NCI-H345 treated with DMSO at 0.1 percent for 48 hours (cell line): ENCODE results near the gene GIT1.
A peak's percentile ranks its signal among the peaks of the same experiment; 100 is the strongest.

ENCODE experiments used
- DNase-seq: peaks from one replicate; lab custom pipeline; 2025; ENCODE audit not compliant: unreplicated experiment; lab: John Stamatoyannopoulos, UW

Gene GIT1

DNA sequence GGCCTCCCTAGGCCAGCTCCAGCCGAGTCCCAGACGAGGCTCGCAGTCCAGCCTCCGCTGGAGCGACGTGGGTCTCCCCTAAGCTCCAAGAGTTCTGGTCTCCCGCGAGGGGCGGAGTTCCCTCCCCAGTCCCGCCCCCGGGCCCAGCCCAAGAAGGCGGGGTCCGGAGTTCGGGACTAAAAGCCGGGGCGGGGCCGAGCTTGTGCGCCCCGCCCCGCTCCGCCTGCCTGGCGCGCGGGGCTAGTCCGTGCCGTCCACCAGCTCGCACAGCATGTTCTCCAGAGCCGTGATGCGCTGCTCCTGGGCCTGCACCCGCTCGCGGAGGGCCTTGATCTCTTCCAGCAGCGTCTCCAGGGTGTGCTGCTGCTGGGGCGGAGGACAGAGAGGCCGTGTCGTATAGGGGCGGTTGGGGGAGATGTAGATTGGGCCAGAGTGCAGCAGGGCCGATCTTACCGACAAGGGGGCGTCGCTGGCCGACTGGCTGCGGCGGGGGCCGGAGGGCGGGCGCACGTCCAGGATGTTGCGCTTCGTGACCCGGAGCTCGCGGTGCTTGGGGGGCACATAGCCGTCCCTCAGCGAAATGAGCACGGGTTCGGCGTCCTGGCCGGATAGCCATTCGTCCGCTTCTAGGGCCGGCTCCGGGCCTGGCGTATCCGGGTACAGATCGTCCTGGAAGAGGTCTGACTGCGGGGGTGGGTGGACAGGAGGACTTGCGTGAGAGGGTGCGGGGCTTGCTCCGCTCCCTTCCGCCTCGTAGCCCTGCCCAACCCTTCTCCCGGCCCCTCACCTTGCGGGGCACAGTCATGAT, 26.2 kb upstream of the GIT1 start:
- DNase-seq = peak; percentile 67

DNA sequence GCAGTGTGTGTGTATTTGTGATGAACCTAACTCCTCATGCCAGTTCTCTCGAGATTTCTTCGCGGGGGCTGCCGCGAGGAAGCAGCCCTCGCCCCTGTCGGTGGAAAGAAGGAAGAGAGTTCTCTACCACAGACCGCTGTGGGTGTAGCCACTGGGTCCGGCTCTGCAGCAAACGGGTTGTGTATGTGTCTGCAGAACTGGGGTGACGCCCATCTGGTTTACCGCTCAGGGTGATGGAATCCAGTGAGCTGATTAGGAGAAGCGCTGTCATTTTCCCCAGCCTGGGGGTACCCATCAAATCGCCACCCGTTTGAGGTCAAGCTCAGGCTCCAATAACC, 25.6 kb upstream of the GIT1 start:
- DNase-seq = no peak

- DNase-seq = no peak
Observed at GRCh38 chr17:29614349-29615047, 25.1 kb upstream of the GIT1 start.

- no peak for DNase-seq
Observed at GRCh38 chr17:29613856-29614255, 24.4 kb upstream of the GIT1 start.

DNA sequence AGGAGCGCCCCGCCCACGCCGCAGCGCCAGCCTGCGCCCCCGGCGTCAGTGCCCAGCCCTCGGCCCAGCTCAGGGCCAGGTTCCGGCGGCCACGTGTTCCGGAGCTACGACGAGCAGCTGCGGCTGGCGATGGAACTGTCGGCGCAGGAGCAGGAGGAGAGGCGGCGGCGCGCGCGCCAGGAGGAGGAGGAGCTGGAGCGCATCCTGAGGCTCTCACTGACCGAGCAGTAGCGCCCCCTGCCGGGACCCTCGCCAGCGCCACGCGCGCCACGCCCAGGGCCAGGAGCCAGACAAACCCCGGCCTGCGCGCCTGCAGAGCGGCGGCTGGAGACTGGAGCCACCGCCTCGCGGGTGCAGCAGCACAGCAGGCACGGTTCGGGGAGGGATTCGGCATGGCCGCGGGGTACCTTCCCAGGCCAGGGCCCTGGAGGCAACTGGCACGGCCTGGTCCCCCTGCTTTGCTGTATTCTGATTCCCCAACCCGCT, 23.9 kb upstream of the GIT1 start:
- DNase-seq = no peak

GRCh38 chr17:29612404-29613280, 23.2 kb upstream of the GIT1 start:
- no peak for DNase-seq

DNA sequence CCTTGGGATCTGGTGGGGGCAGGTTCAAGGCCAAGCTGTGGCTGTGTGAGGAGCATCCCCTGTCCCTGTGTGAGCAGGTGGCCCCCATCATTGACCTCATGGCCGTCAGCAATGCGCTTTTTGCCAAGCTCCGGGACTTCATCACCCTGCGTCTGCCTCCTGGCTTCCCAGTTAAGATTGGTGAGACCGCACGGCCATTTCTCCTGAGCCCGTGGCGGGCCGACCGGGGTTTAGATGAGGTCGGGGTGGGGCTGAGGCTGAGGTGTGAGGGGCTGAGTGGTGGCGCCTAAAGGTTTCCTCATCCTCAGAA, 22.6 kb upstream of the GIT1 start:
- no peak for DNase-seq

DNA sequence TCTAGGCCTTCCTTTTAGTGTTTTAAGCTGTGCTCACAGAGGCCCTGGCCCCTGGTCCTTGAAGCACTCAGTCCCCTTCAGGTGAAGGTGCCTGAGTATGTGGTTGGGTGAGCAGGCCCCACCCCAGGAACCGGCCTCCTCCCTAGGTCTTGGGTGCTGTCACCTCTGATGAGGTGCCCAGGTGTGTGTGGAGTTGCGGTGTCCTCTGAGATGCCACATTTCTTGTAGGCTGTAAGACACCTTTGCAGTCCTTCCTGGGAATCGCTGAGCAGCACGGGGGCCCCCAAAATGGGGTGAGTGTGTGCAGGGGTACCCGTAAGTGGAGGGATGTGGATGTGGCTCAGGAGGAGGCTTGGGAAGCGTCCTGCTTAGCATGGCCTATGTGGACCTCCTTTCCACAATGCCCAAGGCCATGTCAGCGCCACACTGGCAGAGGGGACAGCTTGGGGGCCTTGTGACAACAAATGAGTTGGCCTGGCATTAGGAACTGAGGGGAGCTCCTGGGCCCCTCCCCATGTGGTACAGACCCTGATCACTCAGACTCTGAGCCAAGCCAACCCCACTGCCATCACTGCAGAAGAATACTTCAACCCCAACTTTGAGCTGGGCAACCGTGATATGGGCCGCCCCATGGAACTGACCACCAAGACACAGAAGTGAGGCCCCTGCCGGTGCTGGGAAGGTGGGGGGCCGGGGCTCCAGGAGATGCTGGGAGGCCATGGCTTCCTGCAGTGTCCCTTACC, 22.1 kb upstream of the GIT1 start:
- DNase-seq = no peak

GRCh38 chr17:29610395-29610794, 20.9 kb upstream of the GIT1 start:
- no peak for DNase-seq

DNA sequence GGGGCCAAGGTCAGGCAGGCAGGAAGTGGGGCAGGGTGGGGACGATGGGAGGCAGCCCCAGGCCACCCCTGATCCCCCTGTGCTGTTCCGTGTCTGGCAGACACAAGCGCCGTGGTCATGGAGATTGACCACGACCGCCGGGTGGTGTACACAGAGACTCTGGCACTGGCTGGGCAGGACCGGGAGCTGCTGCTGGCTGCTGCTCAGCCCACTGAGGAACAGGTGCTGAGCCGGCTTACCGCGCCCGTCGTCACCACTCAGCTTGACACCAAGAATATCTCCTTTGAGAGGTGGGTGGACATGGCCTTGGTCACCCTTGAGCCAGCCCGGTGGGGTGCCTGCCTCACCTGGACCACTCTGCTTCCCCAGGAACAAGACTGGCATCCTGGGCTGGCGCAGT, 19.5 kb upstream of the GIT1 start:
- no peak for DNase-seq

DNA sequence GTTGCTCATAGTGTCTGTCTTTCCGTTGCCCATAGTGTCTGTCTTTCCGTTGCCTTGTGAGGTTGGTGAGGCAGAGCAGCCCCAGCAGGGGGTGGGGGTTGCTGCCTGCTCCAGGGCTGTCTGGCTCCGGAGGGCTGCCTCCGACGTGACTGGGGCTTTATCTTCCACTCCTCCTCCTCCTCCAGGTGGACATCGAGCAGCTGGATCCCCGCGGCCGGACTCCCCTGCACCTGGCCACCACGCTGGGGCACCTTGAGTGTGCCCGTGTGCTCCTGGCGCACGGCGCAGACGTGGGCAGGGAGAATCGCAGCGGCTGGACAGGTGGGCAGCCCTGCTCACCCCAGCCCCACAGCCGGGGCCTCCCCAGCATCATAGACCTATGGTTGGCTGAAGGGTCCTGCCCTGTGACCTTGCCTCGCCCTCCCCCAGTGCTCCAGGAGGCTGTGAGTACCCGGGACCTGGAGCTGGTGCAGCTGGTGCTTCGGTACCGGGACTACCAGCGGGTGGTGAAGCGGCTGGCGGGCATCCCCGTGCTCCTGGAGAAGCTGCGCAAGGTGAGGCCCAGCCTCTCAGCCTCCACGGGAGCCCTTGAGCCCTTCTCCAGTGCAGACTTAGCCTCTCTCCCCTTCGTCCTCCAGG, 18.2 kb upstream of the GIT1 start:
- no peak for DNase-seq

DNA sequence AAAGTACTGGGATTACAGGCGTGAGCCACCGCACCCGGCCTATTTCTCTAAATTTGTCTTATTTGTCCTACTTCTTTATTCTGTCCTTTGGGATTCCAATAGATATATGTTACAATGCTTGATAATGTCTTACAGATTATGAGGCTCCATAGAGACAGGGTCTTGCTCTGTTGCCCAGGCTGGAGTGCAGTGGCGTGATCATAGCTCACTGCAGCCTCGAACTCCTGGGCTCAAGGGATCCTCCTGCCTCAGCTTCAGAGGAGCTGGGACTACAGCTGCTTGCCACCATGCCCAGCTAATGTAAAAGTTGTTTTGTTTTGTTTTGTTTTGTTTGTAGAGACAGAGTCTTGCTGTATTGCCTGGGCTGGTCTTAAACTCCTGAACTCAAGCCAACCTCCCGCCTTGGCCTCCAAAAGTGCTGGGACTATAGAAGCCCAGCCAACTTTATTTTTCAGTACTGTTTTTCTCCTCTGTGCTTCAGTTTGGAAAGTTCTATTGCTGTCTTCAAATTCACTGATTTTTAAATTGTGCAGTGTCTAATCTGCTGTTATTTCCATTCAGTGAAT, 13.7 kb upstream of the GIT1 start:
- DNase-seq = no peak

- DNase-seq = no peak
Observed at GRCh38 chr17:29597361-29598172, 8.1 kb upstream of the GIT1 start.

DNA sequence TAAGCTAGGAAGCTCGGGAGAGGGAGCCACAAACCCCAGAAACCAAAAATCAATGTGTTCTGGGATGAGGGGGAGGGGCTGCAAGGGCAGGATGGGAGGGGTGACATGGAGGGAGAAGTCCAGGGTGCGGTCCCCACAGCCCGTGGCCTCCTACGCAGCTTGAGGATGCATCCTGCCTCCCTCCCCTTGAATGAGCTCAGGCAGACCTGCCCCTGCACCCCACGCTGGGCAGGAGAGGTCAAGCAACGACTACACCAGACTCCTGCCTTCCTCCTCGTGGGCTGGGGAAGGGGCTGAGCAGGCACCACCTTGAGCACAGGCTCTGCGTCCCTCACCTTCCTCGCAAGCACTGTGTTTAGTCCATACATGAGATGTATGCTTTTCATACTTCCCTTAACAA, 7.4 kb upstream of the GIT1 start:
- DNase-seq = no peak

DNA sequence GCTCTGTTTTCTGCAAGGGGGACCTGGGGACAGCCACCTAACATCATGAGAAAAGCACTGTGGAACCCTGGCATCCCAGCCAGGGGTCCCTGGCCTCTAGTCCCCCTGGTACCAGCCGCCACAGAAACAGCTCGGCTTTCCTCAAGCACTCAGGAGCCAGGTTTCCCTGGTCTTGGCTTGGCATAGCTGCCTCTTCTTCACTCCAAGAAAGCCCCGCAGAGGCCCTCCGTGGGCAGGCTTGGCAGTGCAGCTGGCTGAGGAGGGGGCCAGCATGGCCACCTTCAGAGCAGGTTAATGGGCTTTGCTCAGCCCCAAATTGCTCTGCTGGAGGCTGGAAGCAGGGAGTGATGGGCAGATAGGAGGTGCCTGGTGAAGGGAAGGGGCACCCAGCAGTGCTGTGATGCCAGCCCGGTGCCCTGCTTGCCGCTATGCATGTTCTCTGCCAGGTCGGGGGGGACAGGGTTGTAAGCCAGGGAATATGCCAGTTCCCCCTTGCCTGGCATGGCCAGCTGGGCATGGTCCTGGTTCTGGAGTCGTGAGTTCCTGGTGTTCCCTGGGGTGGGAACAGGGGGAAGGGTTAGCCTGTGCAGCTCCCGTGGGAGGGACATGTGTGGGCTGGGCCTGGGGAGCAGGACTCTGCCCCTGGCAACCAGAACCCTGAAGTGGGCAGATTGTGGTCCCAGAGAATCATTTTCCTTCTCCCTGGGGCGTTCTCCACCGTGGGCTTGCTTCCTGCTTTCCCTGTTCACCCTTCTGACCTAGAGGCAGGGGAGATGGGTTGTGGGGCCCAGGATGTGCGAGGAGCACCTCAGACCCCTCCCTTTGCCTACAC, 6.7 kb upstream of the GIT1 start:
- DNase-seq = no peak

- DNase-seq = no peak
Observed at GRCh38 chr17:29595107-29595942, 5.9 kb upstream of the GIT1 start.

- no peak for DNase-seq
Observed at GRCh38 chr17:29594519-29595090, 5.2 kb upstream of the GIT1 start.
